Spleen (tissue), 11 donors: Measurements from ENCODE around the gene WDFY2. TPM values are rescaled to one million over a fixed set of nuclear protein-coding genes. Genes with fewer than 3 reads are reported as not detected.

ENCODE experiments used
- DNase-seq: peaks from one replicate; pipeline ENCODE4 v3.0.0-alpha.2; 2020
- H3K27ac ChIP-seq, 8 donors: fragments of 200-600 bp; sonication (generic) in 7 of 8; 1 replicate in 4 of 8; 2 replicates in 4 of 8; pipeline versions ENCODE4 v1.5.0 to v1.8.0; 2016 to 2021; ENCODE audit warnings: inconsistent platforms in 4 of 8, mild to moderate bottlenecking in 4 of 8, moderate library complexity in 1 of 8
- H3K27me3 ChIP-seq, 7 donors: fragments of 200-600 bp; sonication (generic) in 6 of 7; replicated peaks in 1 of 7; 1 replicate in 4 of 7; 2 replicates in 3 of 7; pipeline versions ENCODE4 v1.5.0 to v1.8.0; 2016 to 2021; ENCODE audit warnings: inconsistent platforms in 3 of 7, mild to moderate bottlenecking in 1 of 7
- H3K36me3 ChIP-seq, 6 donors: fragments of 200-600 bp; sonication (generic) in 5 of 6; 1 replicate in 4 of 6; 2 replicates in 2 of 6; pipeline versions ENCODE4 v1.5.0 to v1.8.0; 2016 to 2021; ENCODE audit warnings: inconsistent platforms in 2 of 6
- H3K4me1 ChIP-seq, 6 donors: fragments of 200-600 bp; sonication (generic) in 5 of 6; 1 replicate in 3 of 6; 2 replicates in 3 of 6; pipeline versions ENCODE4 v1.5.0 to v1.8.0; 2016 to 2021; ENCODE audit warnings: inconsistent platforms in 3 of 6
- H3K4me3 ChIP-seq, 8 donors: fragments of 200-600 bp; sonication (generic) in 7 of 8; 1 replicate in 4 of 8; 2 replicates in 4 of 8; pipeline versions ENCODE4 v1.5.0 to v1.8.0; 2016 to 2021; ENCODE audit warnings: inconsistent platforms in 4 of 8, mild to moderate bottlenecking in 4 of 8, moderate library complexity in 2 of 8
- H3K9me3 ChIP-seq, 8 donors: fragments of 200-600 bp; sonication (generic) in 7 of 8; 1 replicate in 4 of 8; 2 replicates in 4 of 8; pipeline versions ENCODE4 v1.5.0 to v1.8.0; 2016 to 2021; ENCODE audit warnings: inconsistent platforms in 4 of 8
- CTCF ChIP-seq, 11 experiments: fragments of 200-600 bp in 7 of 11; fragments of 450-650 bp in 4 of 11; sonication (generic) in 4 of 11; IDR thresholded peaks in 8 of 11; conservative IDR thresholded peaks in 3 of 11; 1 replicate in 7 of 11; 2 replicates in 4 of 11; pipeline versions ENCODE4 v1.4.0 to v1.8.0; 2016 to 2021; ENCODE audit warnings: antibody characterized with exemption in 11 of 11, inconsistent platforms in 4 of 11, mild to moderate bottlenecking in 1 of 11
- POLR2A ChIP-seq, 3 donors: fragments of 450-650 bp; IDR thresholded peaks; one replicate each; pipeline ENCODE4 v1.5.1; 2017; ENCODE audit warnings: antibody characterized with exemption in 3 of 3, mild to moderate bottlenecking in 1 of 3
- POLR2AphosphoS5 ChIP-seq, 3 donors: sonication (generic); formaldehyde crosslinking; IDR thresholded peaks; one replicate each; pipeline ENCODE4 v1.5.1; 2017; ENCODE audit warnings: antibody characterized with exemption in 3 of 3
- WGBS, 5 donors: extraction: QIAGEN DNeasy Blood & Tissue Kit in 3 of 5; methylation state at CpG; one replicate each; pipeline versions ENCODE4 v1.1.5 to v1.1.7; 2013 to 2018; 5-methylcytosine and 5-hydroxymethylcytosine counted together
- intact Hi-C: fragments of 100-400 bp; cut with DNase I; formaldehyde crosslinking; loops from one replicate; pipeline ENCODE4 v1.15.0; 2023; ENCODE audit warnings: low total_unique reads
- polyA plus RNA-seq, 3 donors: library from polyadenylated mRNA; stranded (reverse); fragments of 200-250 nt; gene quantifications; one replicate each; pipeline ENCODE4 v1.2.1, GENCODE V29; 2013
- total RNA-seq, 7 donors: library from RNA; depleted of rRNA in 3 of 7; stranded (reverse); fragments of >200 nt in 3 of 7; fragmentation: NEBNext Ultra II Directional in 4 of 7; extraction: Animal tissue kit (Norgen Biotek cat#: 25700) in 4 of 7; gene quantifications; one replicate each; pipeline versions ENCODE4 v1.1.0 to v1.2.1, GENCODE V29; 2016 to 2021
- donor health status: healthy with polysubstance abuse.
- donor health status: DM: no; HTN: no; CAD: no; lungs with moderate emphysema.
- donor health status: DM: no; HTN: no; CAD: no.
- donor health status: Bipolar disorder and iron deficiency.
- donor health status: healthy.
- donor health status: DM: no; HTN: no; CAD: no.
- donor health status: DM: yes; HTN: yes; CAD: no.

The WDFY2 gene
- total and polyA plus RNA-seq, 10 donors: 3.0 to 32.2 (median 24.9) TPM

GRCh38 chr13:51666839-51667238 is 82.6 kb downstream of the WDFY2 start:
- Histone ChIP-seq H3K36me3 (peaks cover 0 to 15% (median 0%) of the 10 kb centered on the region in 6 donors), H3K4me1 (peaks cover 0 to 24% (median 9%) of the 10 kb centered on the region in 6 donors), H3K27ac (no peak overlapping the region), H3K4me3 (no peak overlapping the region), H3K9me3 (peaks cover 0 to 8% (median 2%) of the 10 kb centered on the region in 8 donors), H3K27me3 (no peaks in the 10 kb centered on the region)
- no peak for DNase-seq
- intact Hi-C loops: loop anchor here (10.0 kb wide), 1 partner anchor 58 kb away; no protein-coding TSS in a partner anchor
- 91 to 98% (median 93%) methylated on average over 1 of the region's 1 CpG for WGBS, 5 donors
- TF ChIP-seq CTCF (IDR thresholded peaks at IDR 0.05 in 8 of 11, conservative IDR thresholded peaks at IDR 0.05 in 3 of 11): no peak
- TF ChIP-seq POLR2A (IDR thresholded peaks at IDR 0.05): no peak
- no peak for TF ChIP-seq POLR2AphosphoS5 (IDR thresholded peaks at IDR 0.05)

GRCh38 chr13:51668580-51669195 is 84.4 kb downstream of the WDFY2 start:
- WGBS, 5 donors: 87 to 93% (median 90%) methylated on average over 6 of the region's 6 CpGs
- Histone ChIP-seq H3K9me3 (peaks cover 0 to 8% (median 2%) of the 10 kb centered on the region in 8 donors), H3K4me1 (peaks cover 0 to 36% (median 18%) of the 10 kb centered on the region in 6 donors), H3K27me3 (no peaks in the 10 kb centered on the region), H3K4me3 (no peak overlapping the region), H3K27ac (no peak overlapping the region), H3K36me3 (no peaks in the 10 kb centered on the region)
- no peak for DNase-seq
- TF ChIP-seq POLR2AphosphoS5 (IDR thresholded peaks at IDR 0.05) (no peak), CTCF (IDR thresholded peaks at IDR 0.05 in 8 of 11, conservative IDR thresholded peaks at IDR 0.05 in 3 of 11) (no peak), POLR2A (IDR thresholded peaks at IDR 0.05) (no peak)
- intact Hi-C loops: loop anchor here (10.0 kb wide), 1 partner anchor 56 kb away; no protein-coding TSS in a partner anchor

GRCh38 chr13:51673165-51673564 is 88.9 kb downstream of the WDFY2 start:
- DNase-seq: no peak
- 26 to 42% (median 39%) methylated on average over 2 of the region's 2 CpGs for WGBS, 5 donors
- Histone ChIP-seq H3K36me3 (peaks cover 0 to 15% (median 1%) of the 10 kb centered on the region in 6 donors), H3K4me1 (peaks cover 0 to 38% (median 16%) of the 10 kb centered on the region in 6 donors), H3K27ac (peak overlapping the region in 1 of 8 donors; percentile 10), H3K9me3 (peaks cover 0 to 8% (median 2%) of the 10 kb centered on the region in 8 donors), H3K27me3 (no peaks in the 10 kb centered on the region), H3K4me3 (no peak overlapping the region)
- no peak for TF ChIP-seq POLR2AphosphoS5 (IDR thresholded peaks at IDR 0.05)
- TF ChIP-seq POLR2A (IDR thresholded peaks at IDR 0.05): no peak
- TF ChIP-seq CTCF (IDR thresholded peaks at IDR 0.05 in 8 of 11, conservative IDR thresholded peaks at IDR 0.05 in 3 of 11): no peak
- intact Hi-C loops: no loop called here

- DNase-seq: no peak
- Histone ChIP-seq H3K4me3 (no peak overlapping the region), H3K36me3 (peaks cover 0 to 15% (median 1%) of the 10 kb centered on the region in 6 donors), H3K27me3 (no peaks in the 10 kb centered on the region), H3K9me3 (peaks cover 0 to 8% (median 2%) of the 10 kb centered on the region in 8 donors), H3K4me1 (peaks cover 0 to 34% (median 16%) of the 10 kb centered on the region in 6 donors), H3K27ac (no peak overlapping the region)
- WGBS, 5 donors: 88 to 99% (median 96%) methylated on average over 5 of the region's 5 CpGs
- intact Hi-C loops: no loop called here
- TF ChIP-seq POLR2AphosphoS5 (IDR thresholded peaks at IDR 0.05): no peak
- no peak for TF ChIP-seq CTCF (IDR thresholded peaks at IDR 0.05 in 8 of 11, conservative IDR thresholded peaks at IDR 0.05 in 3 of 11)
- no peak for TF ChIP-seq POLR2A (IDR thresholded peaks at IDR 0.05)
Observed at GRCh38 chr13:51674276-51674675, 90.0 kb downstream of the WDFY2 start.
